Body of pancreas (tissue), 4 donors: ENCODE data around the gene COX6B2. TPM values are rescaled to one million over a fixed set of nuclear protein-coding genes. Genes with fewer than 3 reads are reported as not detected.

ENCODE experiments used
- ATAC-seq: fragments of 150-250 bp; one replicate; pipeline ENCODE4 v1.9.1; 2016
- DNase-seq, 4 donors: peaks; one replicate each; pipeline ENCODE4 v3.0.0-alpha.2; 2019
- H3K27ac ChIP-seq, 4 donors: fragments of 200-600 bp; sonication (generic); 1 replicate in 3 of 4; 2 replicates in 1 of 4; pipeline versions ENCODE4 v1.5.1 to v1.6.1; 2016 to 2019; ENCODE audit warnings: mild to moderate bottlenecking in 1 of 4, mixed read lengths in 1 of 4, moderate library complexity in 1 of 4
- H3K27me3 ChIP-seq, 2 donors: fragments of 200-600 bp; sonication (generic); one replicate each; pipeline ENCODE4 v1.6.0; 2016; ENCODE audit warnings: mild to moderate bottlenecking in 1 of 2
- H3K36me3 ChIP-seq, 2 donors: fragments of 200-600 bp; sonication (generic); replicated peaks in 1 of 2; 2 replicates each; pipeline ENCODE4 v1.5.1; 2016; ENCODE audit warnings: low read depth in 2 of 2; ENCODE audit not compliant: insufficient read depth in 1 of 2
- H3K4me1 ChIP-seq: fragments of 200-600 bp; sonication (generic); one replicate; pipeline ENCODE4 v1.6.0; 2016
- H3K4me3 ChIP-seq, 2 donors: fragments of 200-600 bp; sonication (generic); 1 replicate in 1 of 2; 2 replicates in 1 of 2; pipeline ENCODE4 v1.5.1; 2016 to 2019
- H3K9me3 ChIP-seq, 3 donors: fragments of 200-600 bp; sonication (generic); 1 replicate in 2 of 3; 2 replicates in 1 of 3; pipeline ENCODE4 v1.5.1; 2016
- CTCF ChIP-seq, 7 experiments: fragments of 450-650 bp in 4 of 7; fragments of 200-600 bp in 3 of 7; sonication (generic) in 3 of 7; IDR thresholded peaks; one replicate each; pipeline ENCODE4 v1.5.1; 2016 to 2019; ENCODE audit warnings: antibody characterized with exemption in 7 of 7
- POLR2A ChIP-seq, 3 donors: fragments of 450-650 bp; IDR thresholded peaks; one replicate each; pipeline ENCODE4 v1.6.1; 2016; ENCODE audit warnings: antibody characterized with exemption in 3 of 3, mild to moderate bottlenecking in 2 of 3
- WGBS, 2 donors: methylation state at CpG; one replicate each; pipeline ENCODE4 v1.1.5; 2017; 5-methylcytosine and 5-hydroxymethylcytosine counted together
- intact Hi-C: fragments of 100-400 bp; cut with DNase I; formaldehyde crosslinking; loops from one replicate; pipeline ENCODE4 v1.15.1; 2023
- total RNA-seq, 2 donors: library from RNA; depleted of rRNA; stranded (reverse); fragments of >200 nt; gene quantifications; one replicate each; pipeline ENCODE4 v1.1.0, GENCODE V29; 2016

Gene COX6B2
- total RNA-seq, 2 donors from 2014 or later: 1.6 TPM; not detected in 1

GRCh38 chr19:55311797-55312196 is 42.7 kb downstream of the COX6B2 start:
- WGBS, 2 donors: 71 to 92% methylated on average over 2 to 17 of the region's 18 CpGs
- no peak overlapping the region for H3K27ac ChIP-seq
- ATAC-seq (no peak), DNase-seq (no peak)
- H3K4me3 ChIP-seq: no peak overlapping the region
- intact Hi-C loops: no loop called here
- H3K4me1 ChIP-seq: no peaks in the 10 kb centered on the region
- TF ChIP-seq POLR2A (IDR thresholded peaks at IDR 0.05) (no peak), CTCF (IDR thresholded peaks at IDR 0.05) (no peak)
- no peaks in the 10 kb centered on the region for H3K36me3 ChIP-seq
- H3K9me3 ChIP-seq: no peaks in the 10 kb centered on the region
- no peaks in the 10 kb centered on the region for H3K27me3 ChIP-seq

- DNase-seq (no peak), ATAC-seq (no peak)
- H3K4me1 ChIP-seq: no peaks in the 10 kb centered on the region
- TF ChIP-seq POLR2A (IDR thresholded peaks at IDR 0.05) (no peak), CTCF (IDR thresholded peaks at IDR 0.05) (no peak)
- 60 to 80% methylated on average over 4 to 9 of the region's 9 CpGs for WGBS, 2 donors
- H3K27me3 ChIP-seq: no peaks in the 10 kb centered on the region
- H3K4me3 ChIP-seq: no peak overlapping the region
- intact Hi-C loops: no loop called here
- H3K9me3 ChIP-seq: no peaks in the 10 kb centered on the region
- no peaks in the 10 kb centered on the region for H3K36me3 ChIP-seq
- H3K27ac ChIP-seq: no peak overlapping the region
These were observed 43.1 kb downstream of the COX6B2 start for GRCh38 chr19:55311397-55311796.

GRCh38 chr19:55310498-55310897 is 44.0 kb downstream of the COX6B2 start:
- DNase-seq (no peak), ATAC-seq (no peak)
- no peak overlapping the region for H3K4me3 ChIP-seq
- H3K27ac ChIP-seq: no peak overlapping the region
- H3K27me3 ChIP-seq: no peaks in the 10 kb centered on the region
- intact Hi-C loops: no loop called here
- no peaks in the 10 kb centered on the region for H3K9me3 ChIP-seq
- 64 to 69% methylated on average over 7 of the region's 7 CpGs for WGBS, 2 donors
- no peaks in the 10 kb centered on the region for H3K4me1 ChIP-seq
- no peak for TF ChIP-seq POLR2A (IDR thresholded peaks at IDR 0.05)
- no peak for TF ChIP-seq CTCF (IDR thresholded peaks at IDR 0.05)
- H3K36me3 ChIP-seq: no peaks in the 10 kb centered on the region

GRCh38 chr19:55309448-55309847 is 45.1 kb downstream of the COX6B2 start:
- Histone ChIP-seq H3K27me3 (no peaks in the 10 kb centered on the region), H3K36me3 (no peaks in the 10 kb centered on the region), H3K9me3 (no peaks in the 10 kb centered on the region), H3K27ac (no peak overlapping the region), H3K4me3 (no peak overlapping the region), H3K4me1 (no peaks in the 10 kb centered on the region)
- WGBS, 2 donors: 87 to 94% methylated on average over 2 to 5 of the region's 5 CpGs
- intact Hi-C loops: loop anchor here (10.0 kb wide), 1 partner anchor 75 kb away; the partner anchor contains the start of genes RPL28 and TMEM238
- TF ChIP-seq CTCF (IDR thresholded peaks at IDR 0.05): no peak
- TF ChIP-seq POLR2A (IDR thresholded peaks at IDR 0.05): no peak
- ATAC-seq: no peak
- DNase-seq: no peak

- no peaks in the 10 kb centered on the region for H3K27me3 ChIP-seq
- no peak for TF ChIP-seq CTCF (IDR thresholded peaks at IDR 0.05)
- no peaks in the 10 kb centered on the region for H3K4me1 ChIP-seq
- H3K36me3 ChIP-seq: no peaks in the 10 kb centered on the region
- ATAC-seq (no peak), DNase-seq (no peak)
- no peaks in the 10 kb centered on the region for H3K9me3 ChIP-seq
- intact Hi-C loops: loop anchor here (10.0 kb wide), 1 partner anchor 77 kb away; the partner anchor contains the start of genes RPL28 and TMEM238
- 81 to 85% methylated on average over 5 to 10 of the region's 11 CpGs for WGBS, 2 donors
- H3K27ac ChIP-seq: no peak overlapping the region
- H3K4me3 ChIP-seq: no peak overlapping the region
These were observed 46.2 kb downstream of the COX6B2 start for GRCh38 chr19:55308281-55308680.
